HCT116 (cell line): ENCODE data around the gene ANTKMT.

Experiments used
- ATF3 ChIP-seq: IDR thresholded peaks from 2 replicates; pipeline ENCODE4 v1.6.1; 2012
- CTCF ChIP-seq, 3 experiments: fragments of 200-600 bp in 1 of 3; sonication (generic) in 1 of 3; IDR thresholded peaks in 2 of 3; conservative IDR thresholded peaks in 1 of 3; 2 replicates each; pipeline ENCODE4 v1.5.1; 2012 to 2017; ENCODE audit warnings: low read depth in 2 of 3, low read length in 2 of 3, antibody characterized with exemption in 1 of 3, borderline replicate concordance in 1 of 3, control low read depth in 1 of 3, mild to moderate bottlenecking in 1 of 3, mixed read lengths in 1 of 3, mixed run types in 1 of 3, moderate library complexity in 1 of 3; ENCODE audit not compliant: insufficient read depth in 1 of 3
- ELF1 ChIP-seq: IDR thresholded peaks from 2 replicates; pipeline ENCODE4 v1.6.1; 2012; ENCODE audit warnings: low read depth, borderline replicate concordance
- EZH2 ChIP-seq: fragments of 200-600 bp; sonication (generic); IDR thresholded peaks from 2 replicates; pipeline ENCODE4 v1.6.1; 2017; ENCODE audit warnings: antibody characterized with exemption, mixed run types
- EZH2phosphoT487 ChIP-seq: fragments of 200-600 bp; IDR thresholded peaks from 2 replicates; pipeline ENCODE4 v1.6.1; 2018; ENCODE audit warnings: antibody characterized with exemption, borderline replicate concordance
- JUND ChIP-seq: IDR thresholded peaks from 2 replicates; pipeline ENCODE4 v1.6.1; 2012
- POLR2A ChIP-seq: IDR thresholded peaks from 2 replicates; pipeline ENCODE4 v1.7.0; 2011; ENCODE audit warnings: borderline replicate concordance; ENCODE audit not compliant: insufficient read depth, insufficient read length; ENCODE audit errors: extremely low read depth
- POLR2AphosphoS5 ChIP-seq: IDR thresholded peaks from 2 replicates; pipeline ENCODE4 v1.6.1; 2011; ENCODE audit warnings: mild to moderate bottlenecking, low read depth, low read length, moderate library complexity
- SIN3A ChIP-seq: IDR thresholded peaks from 2 replicates; pipeline ENCODE4 v1.6.1; 2012; ENCODE audit warnings: low read depth
- SP1 ChIP-seq: IDR thresholded peaks from 2 replicates; pipeline ENCODE4 v1.6.1; 2012; ENCODE audit warnings: low read depth
- ZFX ChIP-seq: fragments of 450-650 bp; IDR thresholded peaks from 2 replicates; pipeline ENCODE4 v1.6.1; 2017
- ZNF274 ChIP-seq: fragments of 200-500 bp; sonication (Bioruptor generic); IDR thresholded peaks from 2 replicates; pipeline ENCODE4 v1.6.1; 2014; ENCODE audit warnings: mild to moderate bottlenecking, low read depth, low read length, inconsistent platforms
- TF ChIP-seq, protein P1 (sequence below): IDR thresholded peaks from 2 replicates; pipeline ENCODE4 v1.6.1; 2012; ENCODE audit warnings: low read depth

- TF ChIP-seq CTCF (IDR thresholded peaks at IDR 0.05 in 2 of 3, conservative IDR thresholded peaks at IDR 0.05 in 1 of 3; ENCODE audit: borderline replicate concordance in 1 of 3, insufficient read depth in 1 of 3, low read depth in 2 of 3, low read length in 2 of 3) (no peak), POLR2A (no peak), SIN3A (no peak), JUND (no peak), POLR2AphosphoS5 (peak; percentile 11; the same call in 1 of the 2 replicates), ATF3 (no peak), EZH2phosphoT487 (no peak), ZNF274 (no peak), EZH2 (no peak), ZFX (no peak), SP1 (no peak), ELF1 (no peak)
- TF ChIP-seq, protein P1, sequence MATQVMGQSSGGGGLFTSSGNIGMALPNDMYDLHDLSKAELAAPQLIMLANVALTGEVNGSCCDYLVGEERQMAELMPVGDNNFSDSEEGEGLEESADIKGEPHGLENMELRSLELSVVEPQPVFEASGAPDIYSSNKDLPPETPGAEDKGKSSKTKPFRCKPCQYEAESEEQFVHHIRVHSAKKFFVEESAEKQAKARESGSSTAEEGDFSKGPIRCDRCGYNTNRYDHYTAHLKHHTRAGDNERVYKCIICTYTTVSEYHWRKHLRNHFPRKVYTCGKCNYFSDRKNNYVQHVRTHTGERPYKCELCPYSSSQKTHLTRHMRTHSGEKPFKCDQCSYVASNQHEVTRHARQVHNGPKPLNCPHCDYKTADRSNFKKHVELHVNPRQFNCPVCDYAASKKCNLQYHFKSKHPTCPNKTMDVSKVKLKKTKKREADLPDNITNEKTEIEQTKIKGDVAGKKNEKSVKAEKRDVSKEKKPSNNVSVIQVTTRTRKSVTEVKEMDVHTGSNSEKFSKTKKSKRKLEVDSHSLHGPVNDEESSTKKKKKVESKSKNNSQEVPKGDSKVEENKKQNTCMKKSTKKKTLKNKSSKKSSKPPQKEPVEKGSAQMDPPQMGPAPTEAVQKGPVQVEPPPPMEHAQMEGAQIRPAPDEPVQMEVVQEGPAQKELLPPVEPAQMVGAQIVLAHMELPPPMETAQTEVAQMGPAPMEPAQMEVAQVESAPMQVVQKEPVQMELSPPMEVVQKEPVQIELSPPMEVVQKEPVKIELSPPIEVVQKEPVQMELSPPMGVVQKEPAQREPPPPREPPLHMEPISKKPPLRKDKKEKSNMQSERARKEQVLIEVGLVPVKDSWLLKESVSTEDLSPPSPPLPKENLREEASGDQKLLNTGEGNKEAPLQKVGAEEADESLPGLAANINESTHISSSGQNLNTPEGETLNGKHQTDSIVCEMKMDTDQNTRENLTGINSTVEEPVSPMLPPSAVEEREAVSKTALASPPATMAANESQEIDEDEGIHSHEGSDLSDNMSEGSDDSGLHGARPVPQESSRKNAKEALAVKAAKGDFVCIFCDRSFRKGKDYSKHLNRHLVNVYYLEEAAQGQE, result no peak
Measured at GRCh38 chr16:681746-682427, 39.1 kb upstream of the ANTKMT start.
